Measurements from ENCODE around the gene VAV2. TPM values are rescaled to one million over a fixed set of nuclear protein-coding genes. Genes with fewer than 3 reads are reported as not detected.
"Not testable (repeated sequence)": the region's sequence is repeated elsewhere in the genome, so short reads cannot be mapped to it uniquely, and the experiment has no call there.

VAV2 gene
- polyA plus RNA-seq, 10 donors, result 12.0 to 16.7 (median 14.3) TPM

- no peak for DNase-seq
These were observed 218.1 kb downstream of the VAV2 start for GRCh38 chr9:133773889-133774655.

GRCh38 chr9:133772581-133772980 is 219.5 kb downstream of the VAV2 start:
- no peak for DNase-seq

GRCh38 chr9:133771486-133772482 is 220.3 kb downstream of the VAV2 start:
- DNase-seq, result no peak

GRCh38 chr9:133770076-133770777 is 221.9 kb downstream of the VAV2 start:
- DNase-seq, result no peak

DNA sequence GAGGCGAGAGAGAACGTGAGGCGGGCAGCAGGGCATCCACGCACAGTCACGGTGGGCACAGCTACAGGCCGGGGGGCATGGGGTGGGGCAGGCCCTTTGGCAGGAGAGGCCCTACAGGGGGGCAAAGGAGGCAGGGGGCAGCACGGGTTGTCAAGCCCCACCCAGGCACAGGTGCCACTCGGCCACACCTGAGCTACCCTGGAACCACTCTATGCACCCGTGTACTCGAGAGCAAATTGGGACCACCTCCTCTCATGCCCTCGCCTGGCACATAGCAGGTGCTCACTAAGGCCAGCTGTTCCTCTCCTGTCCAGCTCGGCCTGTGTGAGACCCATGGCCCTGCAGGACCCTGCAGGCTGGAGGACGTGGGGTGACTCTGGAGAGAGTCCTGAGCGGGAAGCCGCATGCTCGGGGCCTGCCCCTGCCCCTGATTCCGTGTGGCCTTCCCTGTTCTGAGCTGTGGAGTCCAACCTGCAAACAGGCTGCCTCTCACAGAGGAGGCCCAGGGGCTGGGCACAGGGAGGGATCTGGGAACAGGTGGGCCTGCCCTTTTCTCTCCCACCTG is 222.5 kb downstream of the VAV2 start:
- no peak for DNase-seq

DNA sequence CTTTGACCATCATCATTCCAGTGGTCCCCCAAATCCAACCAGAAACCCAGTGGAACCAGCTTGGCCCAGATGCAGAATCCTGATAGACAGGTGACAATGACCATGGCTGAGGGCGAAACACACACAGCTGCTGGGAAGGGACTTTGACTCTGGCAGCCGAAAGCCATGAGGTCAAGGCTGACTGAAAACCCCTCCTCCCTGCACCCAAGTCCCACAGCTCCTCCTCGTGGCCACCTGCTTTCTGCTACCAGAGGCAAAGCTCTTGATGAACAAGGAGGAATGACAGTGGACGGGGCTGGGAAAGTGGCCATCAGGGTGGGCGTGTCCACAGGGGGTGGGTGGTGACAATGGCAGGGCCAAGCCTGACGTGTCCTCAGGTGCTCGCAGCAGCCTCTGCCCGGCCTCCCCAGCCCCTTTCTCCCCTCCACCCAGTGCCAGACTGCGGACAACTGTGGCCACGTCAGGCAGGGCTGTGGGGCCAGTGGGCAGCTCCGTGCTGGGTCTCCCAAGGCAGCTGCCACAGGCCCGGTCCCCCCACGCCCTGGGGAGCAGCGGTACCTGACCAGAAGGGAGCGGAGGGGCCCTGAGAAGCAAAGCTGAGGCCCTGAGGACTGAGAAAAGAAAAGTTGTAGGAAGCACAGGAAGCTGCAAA is 223.1 kb downstream of the VAV2 start:
- DNase-seq, result no peak

DNA sequence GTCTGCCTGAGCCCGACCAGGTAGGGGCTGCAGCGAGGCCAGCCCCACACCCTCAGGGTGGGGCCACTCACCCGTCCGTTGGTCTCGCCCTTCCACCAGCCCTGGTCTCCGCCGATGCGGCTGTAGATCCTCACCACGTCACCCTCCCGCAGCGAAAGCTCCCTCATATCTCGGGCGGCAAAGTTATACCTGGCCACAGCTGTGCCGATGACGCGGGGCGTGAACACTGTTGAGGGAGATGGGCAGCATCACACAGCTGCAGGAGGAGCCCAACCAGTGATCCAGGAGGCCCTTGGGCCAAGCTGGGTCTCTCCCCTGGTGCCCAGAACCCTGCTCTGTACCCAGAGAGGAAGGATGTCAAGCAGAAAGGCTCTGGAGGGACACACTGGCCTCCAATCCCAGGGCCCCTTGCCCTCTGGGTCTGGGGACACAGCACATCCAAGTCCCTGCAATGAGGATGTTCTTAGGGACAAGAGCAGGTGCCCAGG is 223.7 kb downstream of the VAV2 start:
- DNase-seq, result no peak

DNA sequence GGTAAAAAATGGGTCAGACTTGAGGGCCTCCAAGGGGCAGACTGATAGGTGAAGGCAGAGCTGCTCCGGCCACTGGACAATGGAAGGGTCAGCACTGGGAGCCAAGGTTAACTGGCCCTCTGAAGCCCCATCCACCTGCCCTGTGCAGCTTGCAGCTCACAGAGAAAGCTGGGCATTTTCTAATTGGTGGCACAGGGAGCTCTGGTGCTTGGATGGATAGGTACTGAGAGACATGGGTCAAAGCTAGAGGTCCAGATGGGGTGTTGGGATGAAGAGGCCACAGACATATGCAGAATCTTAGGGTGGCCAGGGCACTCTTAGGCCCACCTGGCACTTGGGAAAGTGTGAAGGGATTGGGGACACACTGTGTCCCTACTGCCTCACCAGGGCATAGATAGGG is 224.5 kb downstream of the VAV2 start:
- no peak for DNase-seq

DNA sequence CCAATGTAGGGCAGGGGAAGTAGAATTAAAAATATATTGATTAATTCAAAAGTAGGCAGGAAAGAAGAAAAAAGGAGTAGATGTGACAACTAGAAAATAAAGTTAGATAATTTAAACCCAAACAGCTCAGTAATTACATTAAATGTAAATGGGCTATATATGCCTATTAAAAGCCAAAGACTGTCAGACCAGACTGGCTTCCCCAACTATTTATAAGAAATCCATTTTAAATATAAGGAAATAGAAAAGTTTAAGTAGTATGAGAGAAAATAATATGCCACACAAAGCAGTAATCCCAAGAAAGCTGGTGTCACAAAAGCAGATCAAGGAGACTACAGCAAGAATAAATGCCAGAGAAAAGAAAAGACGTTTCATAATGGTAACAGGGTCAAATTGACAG is 225.1 kb downstream of the VAV2 start:
- DNase-seq, result no peak

- DNase-seq, result not testable (repeated sequence)
These were observed 225.9 kb downstream of the VAV2 start for GRCh38 chr9:133766234-133766633.

DNA sequence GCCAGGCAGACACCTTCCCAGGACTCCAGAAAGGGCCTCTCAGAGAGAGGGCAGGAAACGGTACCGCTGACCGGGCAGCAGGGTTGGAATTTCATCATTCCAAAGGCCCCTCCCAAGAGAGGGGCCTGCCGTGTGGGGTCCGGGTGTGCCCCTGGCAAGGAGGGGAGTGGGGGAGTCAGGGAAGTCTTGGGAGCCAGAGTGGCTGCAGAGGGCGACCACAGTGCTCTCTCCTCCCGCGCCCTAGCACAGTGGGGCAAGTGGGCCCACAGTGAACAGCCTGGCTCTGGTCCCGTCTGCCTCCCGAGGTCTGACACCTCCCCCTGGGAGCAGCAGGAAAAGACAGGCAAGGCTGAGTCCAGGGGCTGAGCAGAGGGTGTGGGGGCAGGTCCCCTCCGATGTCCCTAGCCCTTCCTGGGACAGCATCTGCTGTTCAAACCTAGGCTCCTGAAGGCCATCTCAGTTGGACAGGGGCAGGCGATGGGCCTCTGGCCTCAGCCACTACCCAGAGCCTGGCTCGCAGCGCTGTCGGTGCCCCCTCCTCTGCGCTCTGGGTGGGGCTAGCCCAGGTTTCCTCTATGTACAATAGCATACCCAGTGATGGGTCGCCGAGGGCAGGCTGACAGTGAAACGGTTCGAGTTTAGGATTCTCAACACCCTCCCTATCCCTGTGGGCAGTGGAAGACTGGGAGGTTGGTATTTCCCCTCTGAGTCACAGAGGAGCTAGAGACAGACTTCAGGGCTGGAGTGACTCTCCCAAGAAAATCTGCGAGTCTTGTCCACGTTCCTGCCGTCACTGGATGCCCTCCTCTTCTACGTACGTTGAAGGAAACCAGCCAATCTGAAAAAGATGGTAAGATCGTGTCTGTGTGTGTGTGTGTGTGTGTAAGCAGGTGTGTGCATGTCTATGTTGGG is 228.6 kb downstream of the VAV2 start:
- DNase-seq, result no peak

DNA sequence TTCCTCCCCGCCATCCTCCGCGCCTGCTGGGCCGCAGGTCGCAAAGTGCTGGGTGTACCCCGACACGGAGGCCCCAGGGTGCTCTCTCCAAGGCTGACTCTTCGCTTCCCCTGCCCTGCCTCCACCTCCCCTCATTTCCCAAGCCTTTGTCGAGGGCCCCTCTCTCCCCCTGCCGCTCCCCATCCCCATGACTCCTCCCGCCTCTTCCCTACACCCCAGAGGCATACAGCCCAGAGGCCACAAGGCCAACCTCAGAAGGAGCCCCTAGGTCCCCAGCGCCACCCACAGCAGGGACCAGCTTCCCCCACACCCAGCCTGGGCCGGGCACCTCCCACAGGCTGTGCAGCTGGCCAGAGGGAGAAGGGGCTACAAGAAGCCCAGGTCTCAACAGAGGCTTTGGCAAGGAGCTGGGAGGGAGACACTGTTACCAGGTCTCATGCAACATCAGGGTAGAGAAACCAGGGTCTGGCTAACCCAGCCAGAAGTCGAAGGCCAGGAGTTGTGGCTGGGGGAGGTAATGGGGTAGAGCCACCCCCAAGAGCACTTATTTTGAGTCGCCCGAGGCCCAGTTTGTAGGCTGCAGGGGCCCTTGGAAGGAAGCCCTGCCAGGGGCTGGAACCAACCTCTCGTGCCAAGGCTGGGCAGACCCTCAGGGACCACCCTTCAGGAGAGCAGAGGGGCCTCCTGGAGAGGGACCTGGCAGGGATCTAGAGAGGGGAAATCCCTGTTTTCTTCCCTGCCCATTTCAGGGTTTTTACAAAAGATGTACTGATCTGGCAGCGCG is 229.4 kb downstream of the VAV2 start:
- no peak for DNase-seq

DNA sequence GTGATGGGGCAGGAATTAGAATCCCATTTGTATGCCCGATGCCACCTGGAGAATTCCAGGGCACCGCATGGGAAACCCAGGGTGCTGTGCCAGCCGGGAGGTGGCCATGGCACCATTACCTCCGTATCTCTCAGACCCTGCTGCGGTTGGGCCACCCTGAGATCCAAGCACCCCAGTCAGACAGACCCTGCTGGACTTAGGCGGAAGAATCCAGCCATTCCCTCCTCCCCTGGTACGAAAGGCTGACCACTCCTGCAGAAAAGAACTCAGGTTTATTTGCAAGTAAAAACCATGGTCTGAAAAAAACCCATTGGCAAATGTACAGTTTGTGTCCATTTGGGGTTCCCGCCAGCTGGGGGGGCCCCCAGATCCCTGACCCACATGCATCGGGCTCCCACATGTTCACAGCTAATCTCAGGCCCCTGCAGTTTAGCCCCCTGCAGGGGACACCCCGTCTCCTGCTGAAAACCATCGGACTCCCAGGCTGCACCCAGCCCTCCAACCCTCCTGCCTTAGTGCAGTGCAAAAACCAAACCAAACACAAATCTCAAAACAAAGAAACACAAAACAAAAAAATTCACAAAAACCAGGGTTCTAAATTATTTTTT is 230.4 kb downstream of the VAV2 start:
- DNase-seq, result no peak

DNA sequence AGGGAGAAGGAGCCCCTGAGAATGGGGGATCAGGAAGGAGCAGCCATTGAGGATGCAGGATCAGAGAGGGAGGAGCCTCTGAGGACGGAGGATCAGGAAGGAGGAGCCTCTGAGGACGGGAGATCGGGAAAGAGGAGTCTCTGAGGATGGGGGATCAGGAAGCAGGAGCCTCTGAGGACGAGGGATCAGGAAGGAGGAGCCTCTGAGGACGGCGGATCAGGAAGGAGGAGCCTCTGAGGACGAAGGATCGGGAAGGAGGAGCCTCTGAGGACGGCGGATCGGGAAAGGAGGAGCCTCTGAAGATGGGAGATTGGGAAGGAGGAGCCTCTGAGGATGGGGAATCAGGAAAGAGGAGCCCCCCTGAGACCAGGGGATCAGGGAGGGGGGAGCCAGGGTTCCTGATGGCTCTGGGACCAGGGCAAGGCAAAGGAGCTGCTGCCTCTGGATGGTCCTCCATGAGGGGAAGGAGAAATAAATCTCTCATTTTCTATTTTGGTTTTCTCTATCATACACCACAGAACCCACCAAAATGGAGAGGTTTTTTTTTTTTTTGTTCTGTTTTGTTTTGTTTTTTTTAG is 231.3 kb downstream of the VAV2 start:
- DNase-seq, result no peak

- DNase-seq, result no peak
These were observed 232.2 kb downstream of the VAV2 start for GRCh38 chr9:133759946-133760345.

DNA sequence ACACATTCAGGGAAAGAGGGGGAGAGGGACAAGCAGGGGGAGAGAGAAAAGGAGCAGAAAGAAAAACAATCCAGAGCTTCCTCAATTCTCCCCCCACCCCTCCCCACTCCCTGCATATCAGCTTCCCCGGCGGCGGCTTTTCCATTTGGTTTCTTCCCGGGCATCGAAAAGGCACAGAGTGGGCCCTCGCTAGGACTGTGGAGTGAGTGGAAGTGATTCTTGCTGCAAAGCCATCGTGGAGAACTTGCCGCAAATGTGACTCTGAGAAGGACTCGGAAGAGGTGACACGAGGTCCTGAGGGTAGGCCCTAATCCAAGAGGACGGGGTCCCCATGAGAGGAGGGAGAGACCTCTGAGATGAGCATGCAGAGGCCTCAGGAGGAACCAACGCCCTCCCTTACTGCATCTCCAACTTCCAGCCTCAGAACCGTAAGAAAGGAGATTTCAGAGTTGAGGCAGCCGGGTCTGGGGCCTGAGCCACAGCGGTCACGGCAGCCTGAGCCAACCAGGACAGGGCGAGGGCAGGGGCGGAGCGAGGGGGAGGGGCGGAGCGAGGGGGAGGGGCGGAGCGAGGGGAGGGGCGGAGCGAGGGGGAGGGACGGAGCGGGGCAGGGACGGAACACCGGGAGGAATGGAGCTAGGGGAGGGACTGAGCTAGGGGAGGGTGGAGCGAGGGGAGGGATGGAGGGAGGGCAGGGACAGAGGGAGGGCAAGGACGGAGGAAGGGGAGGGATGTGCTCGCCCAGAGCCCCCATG is 232.8 kb downstream of the VAV2 start:
- no peak for DNase-seq

DNA sequence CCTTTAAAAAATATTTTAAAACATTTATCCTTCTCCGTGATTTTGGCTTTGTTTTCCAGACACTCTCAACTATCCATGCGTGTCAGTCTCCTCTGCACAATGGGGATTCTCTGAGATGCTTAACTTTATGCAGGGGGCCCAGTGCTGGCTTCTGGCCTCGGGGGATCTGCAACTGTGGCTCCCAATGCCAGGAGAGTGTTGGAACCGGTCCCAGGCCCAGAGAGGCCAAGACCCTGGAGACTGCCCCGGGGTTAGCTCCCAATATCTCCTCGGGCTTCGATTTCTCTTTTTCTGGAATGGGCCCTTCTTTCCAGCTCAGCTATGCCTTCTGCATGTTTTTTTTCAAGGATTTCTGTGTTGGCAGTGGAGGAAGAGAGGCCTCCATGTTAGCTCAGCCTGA is 233.9 kb downstream of the VAV2 start:
- DNase-seq, result no peak
